GM12864 (cell line): ENCODE data around the gene ID1.
A peak's percentile ranks its signal among the peaks of the same experiment; 100 is the strongest.
"Not testable (repeated sequence)": the region's sequence is repeated elsewhere in the genome, so short reads cannot be mapped to it uniquely, and the experiment has no call there.

Experiments used
- DNase-seq: peaks from one replicate; pipeline ENCODE4 v3.0.0-alpha.2; 2011; ENCODE audit warnings: low read depth
- H3K4me3 ChIP-seq: 2 replicates; pipeline ENCODE4 v1.5.1; 2011; ENCODE audit warnings: mild to moderate bottlenecking, low read depth, low read length, control low read depth
- CTCF ChIP-seq: IDR thresholded peaks from 2 replicates; pipeline ENCODE4 v1.5.1; 2011; ENCODE audit warnings: low read depth, mild to moderate bottlenecking, moderate library complexity, low read length, control low read depth, inconsistent platforms; ENCODE audit errors: missing control alignments

ID1 gene

GRCh38 chr20:31603822-31604566 lies 1.1 kb upstream of the ID1 start:
- TF ChIP-seq CTCF = no peak
- H3K4me3 ChIP-seq = peak overlapping the region; percentile 59
- peak; percentile 61 for DNase-seq

DNA sequence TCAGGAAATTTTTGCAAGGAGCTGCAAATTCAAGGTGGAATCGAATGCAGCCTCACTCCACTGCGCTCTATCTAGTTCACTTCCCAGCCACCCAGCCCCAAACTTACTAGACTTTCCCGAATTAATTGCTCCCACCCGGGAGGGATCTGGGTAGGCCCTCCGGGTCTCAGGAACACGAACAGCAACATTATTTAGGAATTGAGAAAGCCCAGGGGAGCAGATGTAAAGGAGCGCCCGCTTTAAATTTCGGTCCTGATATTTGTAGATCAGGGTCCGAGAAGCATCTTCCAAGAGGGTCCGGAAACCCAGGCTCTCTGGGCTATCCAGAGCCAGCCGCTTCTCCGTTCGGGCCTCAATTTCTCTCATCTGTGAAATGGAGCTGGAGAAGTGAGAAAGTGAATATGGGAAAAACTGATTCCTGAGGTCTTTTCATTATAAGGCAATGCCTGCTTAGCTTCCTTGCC lies 490 bp upstream of the ID1 start:
- no peak for TF ChIP-seq CTCF
- H3K4me3 ChIP-seq = peak overlapping the region; percentile 59
- DNase-seq = no peak

DNA sequence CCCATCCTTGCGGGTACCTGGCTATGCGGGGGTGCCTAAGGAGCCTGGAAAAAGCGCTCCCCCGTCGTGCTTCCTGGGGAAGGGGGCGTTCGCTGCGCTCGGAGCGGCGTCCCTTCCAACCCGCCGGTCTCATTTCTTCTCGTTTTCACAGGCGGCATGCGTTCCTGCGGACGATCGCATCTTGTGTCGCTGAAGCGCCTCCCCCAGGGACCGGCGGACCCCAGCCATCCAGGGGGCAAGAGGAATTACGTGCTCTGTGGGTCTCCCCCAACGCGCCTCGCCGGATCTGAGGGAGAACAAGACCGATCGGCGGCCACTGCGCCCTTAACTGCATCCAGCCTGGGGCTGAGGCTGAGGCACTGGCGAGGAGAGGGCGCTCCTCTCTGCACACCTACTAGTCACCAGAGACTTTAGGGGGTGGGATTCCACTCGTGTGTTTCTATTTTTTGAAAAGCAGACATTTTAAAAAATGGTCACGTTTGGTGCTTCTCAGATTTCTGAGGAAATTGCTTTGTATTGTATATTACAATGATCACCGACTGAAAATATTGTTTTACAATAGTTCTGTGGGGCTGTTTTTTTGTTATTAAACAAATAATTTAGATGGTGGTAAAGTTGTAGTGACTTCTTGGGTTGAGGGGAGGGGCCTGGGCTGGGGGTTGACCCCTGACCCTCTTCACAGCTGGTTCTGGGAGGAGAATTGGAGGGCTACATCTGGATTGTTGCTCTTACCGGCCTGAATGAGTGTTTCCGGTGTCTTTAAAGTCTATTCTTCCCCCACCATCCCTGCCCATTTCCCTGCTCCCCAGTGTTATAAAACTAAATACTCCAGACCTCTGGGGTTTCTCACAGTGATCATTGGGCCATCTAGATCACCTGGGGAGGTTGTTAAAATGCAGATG lies 1.1 kb downstream of the ID1 start:
- DNase-seq = no peak

DNA sequence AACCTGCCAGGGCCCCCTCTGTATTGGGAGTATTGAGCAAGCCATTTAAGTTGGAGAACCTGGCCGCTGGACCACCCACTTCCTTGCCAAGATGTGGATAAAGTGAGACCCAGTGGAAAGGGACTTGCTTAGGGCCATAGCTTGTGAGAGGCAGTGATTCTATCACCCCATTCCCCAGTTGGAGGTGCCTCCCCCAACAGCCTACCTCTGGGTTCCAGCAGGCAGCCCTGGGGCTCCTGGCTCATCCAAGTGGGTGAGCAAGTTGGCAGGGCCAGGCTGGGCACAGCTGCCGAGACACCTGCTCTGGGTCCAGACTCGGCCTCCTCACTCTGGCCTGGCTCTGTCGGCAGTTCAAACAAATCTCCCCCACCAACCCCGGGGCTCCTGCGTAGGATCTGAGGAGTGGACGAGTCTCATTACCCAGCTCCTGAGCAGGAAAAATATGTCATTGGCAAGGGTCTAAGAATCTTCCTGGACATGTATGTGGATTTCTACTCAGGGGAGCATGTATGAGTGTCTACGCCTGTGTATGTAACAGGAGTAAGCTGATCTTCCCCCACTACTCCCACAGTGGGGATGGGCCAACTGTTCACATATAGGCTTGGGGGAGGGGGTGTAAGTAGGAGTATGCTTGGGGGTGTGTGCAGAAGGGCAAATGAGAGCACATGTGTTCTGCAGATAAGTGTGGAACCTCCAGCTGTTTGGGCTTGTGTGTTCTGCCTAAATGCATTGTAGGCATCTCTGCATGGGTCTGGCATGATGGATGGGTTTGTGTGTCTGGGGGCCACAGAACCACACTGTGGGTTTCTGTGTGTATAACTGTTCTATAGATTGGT lies 1.9 kb downstream of the ID1 start:
- no peak overlapping the region for H3K4me3 ChIP-seq
- no peak for DNase-seq
- TF ChIP-seq CTCF = no peak

More for the DNA sequence above, 1.1 kb downstream of the ID1 start:
- TF ChIP-seq CTCF = no peak
- H3K4me3 ChIP-seq = peak overlapping the region; percentile 59

DNA sequence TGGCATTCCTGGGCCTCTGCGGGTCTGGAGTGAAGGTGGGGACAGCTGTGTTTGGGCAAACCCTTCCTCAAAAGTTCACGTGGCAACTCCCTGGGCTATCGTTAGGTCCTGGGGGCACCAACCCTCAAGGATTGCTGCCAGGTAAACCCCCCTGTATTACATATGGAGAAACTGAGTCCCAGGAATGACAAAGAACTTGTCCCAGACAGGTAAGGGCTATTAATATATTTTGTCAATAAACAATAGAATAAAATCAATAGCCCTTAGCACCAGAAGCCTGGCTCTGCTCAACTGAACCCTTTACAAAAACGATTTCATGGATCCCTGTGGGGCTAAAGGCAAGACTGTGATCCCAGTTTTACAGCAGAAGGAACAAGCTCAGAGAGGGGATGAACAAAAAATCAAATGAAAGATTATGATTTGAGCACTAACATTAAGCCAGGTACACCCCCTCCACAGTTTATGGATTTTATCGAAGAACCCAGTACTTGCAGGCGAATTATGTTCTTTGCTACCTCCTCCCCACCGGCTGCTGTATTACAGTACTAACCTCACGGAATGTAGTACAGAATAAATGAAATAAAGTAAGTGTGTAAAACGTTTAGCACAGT lies 2.7 kb downstream of the ID1 start:
- no peak overlapping the region for H3K4me3 ChIP-seq
- no peak for TF ChIP-seq CTCF
- DNase-seq = no peak

GRCh38 chr20:31608251-31608945 lies 3.3 kb downstream of the ID1 start:
- TF ChIP-seq CTCF = no peak
- DNase-seq = no peak
- no peak overlapping the region for H3K4me3 ChIP-seq

GRCh38 chr20:31612271-31612640 lies 7.2 kb downstream of the ID1 start:
- H3K4me3 ChIP-seq, DNase-seq: not testable (repeated sequence)
